ENCODE data around the gene TEX54.

DNA sequence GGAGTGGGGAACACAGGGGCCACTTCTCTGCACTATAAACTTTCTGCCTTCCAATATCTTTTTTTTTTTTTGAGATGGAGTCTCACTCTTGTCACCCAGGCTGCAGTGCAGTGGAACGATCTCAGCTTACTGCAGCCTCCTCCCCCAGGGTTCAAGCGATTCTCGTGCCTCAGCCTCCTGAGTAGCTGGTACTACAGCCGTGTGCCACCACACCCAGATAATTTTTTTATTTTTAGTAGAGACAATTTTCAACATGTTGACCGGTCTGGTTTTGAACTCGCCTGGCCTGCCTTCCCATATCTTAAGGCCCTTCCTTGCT lies 49.7 kb upstream of the TEX54 start:
- TF ChIP-seq, protein P1, sequence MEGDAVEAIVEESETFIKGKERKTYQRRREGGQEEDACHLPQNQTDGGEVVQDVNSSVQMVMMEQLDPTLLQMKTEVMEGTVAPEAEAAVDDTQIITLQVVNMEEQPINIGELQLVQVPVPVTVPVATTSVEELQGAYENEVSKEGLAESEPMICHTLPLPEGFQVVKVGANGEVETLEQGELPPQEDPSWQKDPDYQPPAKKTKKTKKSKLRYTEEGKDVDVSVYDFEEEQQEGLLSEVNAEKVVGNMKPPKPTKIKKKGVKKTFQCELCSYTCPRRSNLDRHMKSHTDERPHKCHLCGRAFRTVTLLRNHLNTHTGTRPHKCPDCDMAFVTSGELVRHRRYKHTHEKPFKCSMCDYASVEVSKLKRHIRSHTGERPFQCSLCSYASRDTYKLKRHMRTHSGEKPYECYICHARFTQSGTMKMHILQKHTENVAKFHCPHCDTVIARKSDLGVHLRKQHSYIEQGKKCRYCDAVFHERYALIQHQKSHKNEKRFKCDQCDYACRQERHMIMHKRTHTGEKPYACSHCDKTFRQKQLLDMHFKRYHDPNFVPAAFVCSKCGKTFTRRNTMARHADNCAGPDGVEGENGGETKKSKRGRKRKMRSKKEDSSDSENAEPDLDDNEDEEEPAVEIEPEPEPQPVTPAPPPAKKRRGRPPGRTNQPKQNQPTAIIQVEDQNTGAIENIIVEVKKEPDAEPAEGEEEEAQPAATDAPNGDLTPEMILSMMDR (optimal IDR thresholded peaks at IDR 0.05 in 1 of 3, IDR thresholded peaks at IDR 0.05 in 1 of 3, conservative IDR thresholded peaks at IDR 0.05 in 1 of 3; ENCODE audit: extremely low read depth in 1 of 3, insufficient read depth in 2 of 3, low read length in 3 of 3) = no peak
- no peak for TF ChIP-seq EZH2 (IDR thresholded peaks at IDR 0.05; ENCODE audit: low read length)
